ENCODE results near the gene ATG9B.
A peak's percentile ranks its signal among the peaks of the same experiment; 100 is the strongest.

ATG9B gene

GRCh38 chr7:150998341-150998740 is 26.0 kb downstream of the ATG9B start:
- no peak for DNase-seq

GRCh38 chr7:150997817-150998216 is 26.5 kb downstream of the ATG9B start:
- no peak for DNase-seq

GRCh38 chr7:150997075-150997511 is 27.2 kb downstream of the ATG9B start:
- no peak for DNase-seq

- no peak for DNase-seq
These were observed 27.8 kb downstream of the ATG9B start for GRCh38 chr7:150996376-150997074.

- DNase-seq, result no peak
These were observed 29.3 kb downstream of the ATG9B start for GRCh38 chr7:150994838-150995510.

- peak in 1 of 2 donors; percentile 38 for DNase-seq
These were observed 30.0 kb downstream of the ATG9B start for GRCh38 chr7:150994141-150994837.

- no peak for DNase-seq
These were observed 30.8 kb downstream of the ATG9B start for GRCh38 chr7:150993511-150993910.

GRCh38 chr7:150992833-150993302 is 31.4 kb downstream of the ATG9B start:
- peak; percentile 15 to 45 for DNase-seq

- DNase-seq, result no peak
These were observed 32.1 kb downstream of the ATG9B start for GRCh38 chr7:150992051-150992640.

- no peak for DNase-seq
These were observed 33.7 kb downstream of the ATG9B start, which contains the start of gene NOS3 for GRCh38 chr7:150990416-150991186. TSS of gene NOS3 (plus strand) at chr7:150991017. CDS start at chr7:150993804, 2,787 bp downstream.

- DNase-seq, result no peak
These were observed 34.8 kb downstream of the ATG9B start for GRCh38 chr7:150989456-150989855.

- DNase-seq, result peak; percentile 62 to 77
These were observed 35.8 kb downstream of the ATG9B start for GRCh38 chr7:150988230-150989226.

- DNase-seq, result no peak
These were observed 37.7 kb downstream of the ATG9B start for GRCh38 chr7:150986556-150986955.

GRCh38 chr7:150986099-150986512 is 38.2 kb downstream of the ATG9B start:
- peak; percentile 48 to 63 for DNase-seq

GRCh38 chr7:150983893-150984368 is 40.4 kb downstream of the ATG9B start:
- DNase-seq, result peak in 1 of 2 donors; percentile 61

GRCh38 chr7:150982351-150982750 is 41.9 kb downstream of the ATG9B start:
- DNase-seq, result no peak

GRCh38 chr7:150981644-150982043 is 42.6 kb downstream of the ATG9B start:
- DNase-seq, result no peak

GRCh38 chr7:150980663-150981062 is 43.6 kb downstream of the ATG9B start:
- DNase-seq, result no peak

- no peak for DNase-seq
These were observed 44.4 kb downstream of the ATG9B start for GRCh38 chr7:150979713-150980390.

GRCh38 chr7:150978126-150978789 is 46.0 kb downstream of the ATG9B start, which contains the start of gene KCNH2:
TSS of gene KCNH2 (minus strand) at chr7:150978321. CDS start at chr7:150977913, 408 bp downstream.
- peak; percentile 16 to 55 for DNase-seq
